ENCODE results near the gene DARS1.

Gene DARS1

DNA sequence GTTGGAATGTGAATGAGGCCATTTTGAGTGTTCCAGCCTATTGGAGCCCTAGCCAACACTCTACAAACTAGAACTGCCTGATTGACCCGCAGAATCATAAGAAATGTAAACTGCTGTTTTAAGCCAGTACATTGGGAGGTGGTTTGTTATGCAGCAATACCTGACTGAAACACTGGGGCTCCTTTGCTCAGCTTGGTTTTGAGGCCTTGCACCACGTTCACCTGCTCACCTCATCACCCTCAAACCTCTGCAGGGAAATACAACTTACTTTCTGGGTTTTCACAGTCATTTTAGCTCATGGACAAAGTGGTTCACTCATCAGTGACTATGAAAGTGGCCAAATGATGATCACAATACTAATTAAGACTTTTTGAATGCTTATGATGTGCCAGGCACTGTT, 10.9 kb upstream of the DARS1 start:
- Histone ChIP-seq H3K36me3 (ENCODE audit: control insufficient read depth, insufficient read depth, low read length) (no peaks in the 10 kb centered on the region), H3K4me3 (ENCODE audit: low read length) (no peak overlapping the region), H3K9me3 (ENCODE audit: control insufficient read depth, low read length) (no peaks in the 10 kb centered on the region), H3K4me1 (ENCODE audit: control insufficient read depth, insufficient read depth, low read length) (no peaks in the 10 kb centered on the region), H3K27me3 (ENCODE audit: control insufficient read depth, insufficient read depth, low read length) (no peaks in the 10 kb centered on the region), H3K9ac (ENCODE audit: low read length) (no peak overlapping the region)

DNA sequence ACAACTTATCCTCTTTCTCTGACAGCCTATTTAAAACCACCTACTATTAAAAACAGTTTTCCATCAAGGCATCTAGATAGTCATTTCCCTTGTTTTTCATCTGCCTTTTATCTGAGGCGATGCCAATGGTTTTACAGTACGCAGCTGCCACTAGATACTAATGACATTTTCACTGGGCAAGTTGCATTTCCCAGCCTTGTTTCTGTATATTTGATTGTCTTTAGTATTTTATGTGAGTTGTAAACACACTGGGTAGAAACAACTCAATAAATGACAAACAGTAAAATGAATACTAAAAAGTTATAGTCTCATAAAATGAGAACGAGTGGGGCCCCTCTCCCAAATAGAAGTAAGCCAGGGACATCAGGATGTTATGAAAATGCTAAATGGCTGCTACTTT, 8.9 kb upstream of the DARS1 start:
- H3K4me3 ChIP-seq (ENCODE audit: low read length): no peak overlapping the region
- H3K9ac ChIP-seq (ENCODE audit: low read length): no peak overlapping the region
- H3K36me3 ChIP-seq (ENCODE audit: control insufficient read depth, insufficient read depth, low read length): no peaks in the 10 kb centered on the region
- H3K4me1 ChIP-seq (ENCODE audit: control insufficient read depth, insufficient read depth, low read length): no peaks in the 10 kb centered on the region
- H3K9me3 ChIP-seq (ENCODE audit: control insufficient read depth, low read length): no peaks in the 10 kb centered on the region
- H3K27me3 ChIP-seq (ENCODE audit: control insufficient read depth, insufficient read depth, low read length): no peaks in the 10 kb centered on the region

DNA sequence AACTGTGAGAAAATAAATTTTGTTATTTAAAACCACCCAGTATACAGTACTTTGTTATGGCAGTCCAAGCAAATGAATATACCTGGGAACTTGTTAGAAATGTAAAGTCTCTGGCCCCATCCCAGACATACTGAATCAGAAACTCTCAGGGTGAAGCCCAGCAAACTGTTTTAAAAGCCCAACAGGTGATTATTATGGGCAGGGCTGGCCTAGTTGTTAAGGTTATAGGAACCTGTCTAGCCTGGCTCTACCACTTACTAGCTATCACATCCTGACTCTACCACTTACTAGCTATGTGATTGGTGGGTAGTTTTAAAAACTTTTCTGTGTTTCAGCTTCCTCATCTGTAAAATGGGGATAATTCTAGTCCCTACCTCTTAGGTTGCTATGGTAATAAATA, 8.0 kb upstream of the DARS1 start:
- Histone ChIP-seq H3K9ac (ENCODE audit: low read length) (no peak overlapping the region), H3K9me3 (ENCODE audit: control insufficient read depth, low read length) (no peaks in the 10 kb centered on the region), H3K36me3 (ENCODE audit: control insufficient read depth, insufficient read depth, low read length) (no peaks in the 10 kb centered on the region), H3K4me1 (ENCODE audit: control insufficient read depth, insufficient read depth, low read length) (no peaks in the 10 kb centered on the region), H3K4me3 (ENCODE audit: low read length) (no peak overlapping the region), H3K27me3 (ENCODE audit: control insufficient read depth, insufficient read depth, low read length) (no peaks in the 10 kb centered on the region)

DNA sequence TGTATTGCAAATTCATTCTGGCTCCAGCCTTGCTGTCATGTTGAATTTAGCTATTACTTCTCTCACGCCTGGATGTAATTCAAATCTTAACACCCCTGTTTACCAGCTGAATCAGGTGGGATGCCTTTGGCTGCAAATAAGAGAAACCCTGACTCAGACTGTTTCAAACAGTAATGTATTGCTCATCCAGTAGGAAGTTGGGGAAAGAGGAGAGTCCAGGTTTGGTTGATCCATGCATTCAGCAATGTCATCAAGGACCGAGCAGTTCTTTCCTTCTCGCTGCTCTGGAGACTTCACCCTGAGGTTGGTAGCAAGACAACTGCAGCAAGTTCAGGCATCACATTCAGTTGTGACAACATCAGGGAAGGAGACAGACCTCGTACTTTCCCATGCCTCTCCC, 6.4 kb upstream of the DARS1 start:
- no peak overlapping the region for H3K9ac ChIP-seq (ENCODE audit: low read length)
- no peaks in the 10 kb centered on the region for H3K4me1 ChIP-seq (ENCODE audit: control insufficient read depth, insufficient read depth, low read length)
- H3K4me3 ChIP-seq (ENCODE audit: low read length): no peak overlapping the region

DNA sequence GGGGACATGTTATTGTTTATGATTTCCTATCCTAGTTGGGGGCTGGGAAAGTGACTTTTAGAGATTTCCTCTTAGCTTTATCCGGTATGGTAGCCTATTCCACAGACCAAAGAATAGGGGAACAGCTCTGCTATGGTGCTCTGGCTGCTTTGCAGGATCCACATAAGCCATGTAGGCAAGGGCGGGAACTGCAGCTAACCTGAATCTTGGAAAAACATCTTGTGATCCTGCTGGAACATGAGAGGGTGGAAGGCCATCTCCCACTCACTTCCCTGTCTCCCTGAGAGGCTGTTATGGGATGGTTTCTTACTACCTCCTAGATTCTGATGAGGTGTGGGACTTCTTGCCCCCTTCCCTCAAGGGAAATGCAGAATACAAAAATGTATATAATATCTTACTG, 2.0 kb upstream of the DARS1 start:
- Histone ChIP-seq H3K4me1 (ENCODE audit: control insufficient read depth, insufficient read depth, low read length) (no peaks in the 10 kb centered on the region), H3K36me3 (ENCODE audit: control insufficient read depth, insufficient read depth, low read length) (no peaks in the 10 kb centered on the region), H3K9me3 (ENCODE audit: control insufficient read depth, low read length) (no peaks in the 10 kb centered on the region), H3K27me3 (ENCODE audit: control insufficient read depth, insufficient read depth, low read length) (no peaks in the 10 kb centered on the region), H3K4me3 (ENCODE audit: low read length) (no peak overlapping the region), H3K9ac (ENCODE audit: low read length) (no peak overlapping the region)

More for the DNA sequence above, 6.4 kb upstream of the DARS1 start:
- H3K27me3 ChIP-seq (ENCODE audit: control insufficient read depth, insufficient read depth, low read length): no peaks in the 10 kb centered on the region
- no peaks in the 10 kb centered on the region for H3K9me3 ChIP-seq (ENCODE audit: control insufficient read depth, low read length)
- no peaks in the 10 kb centered on the region for H3K36me3 ChIP-seq (ENCODE audit: control insufficient read depth, insufficient read depth, low read length)

DNA sequence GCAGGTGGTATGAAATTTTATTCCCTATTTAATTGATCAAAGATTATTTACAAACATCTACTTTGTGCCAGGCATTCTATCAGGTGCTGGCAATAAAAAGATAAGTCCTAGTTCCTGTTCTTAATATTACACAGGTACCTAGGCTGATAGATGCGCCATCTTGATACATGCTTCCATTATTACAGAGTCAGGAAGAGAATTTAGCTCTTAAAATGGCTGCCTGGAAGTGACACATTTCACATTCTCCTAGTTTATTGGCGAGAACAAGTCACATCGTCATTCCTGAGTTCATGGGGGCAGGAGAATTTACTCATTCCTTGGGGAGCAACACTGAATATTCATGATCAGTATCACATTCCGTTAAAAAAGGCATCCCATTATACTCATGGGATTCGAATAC, 1.1 kb upstream of the DARS1 start:
- no peak overlapping the region for H3K9ac ChIP-seq (ENCODE audit: low read length)
- H3K4me1 ChIP-seq (ENCODE audit: control insufficient read depth, insufficient read depth, low read length): no peaks in the 10 kb centered on the region
- H3K27me3 ChIP-seq (ENCODE audit: control insufficient read depth, insufficient read depth, low read length): no peaks in the 10 kb centered on the region
- no peaks in the 10 kb centered on the region for H3K36me3 ChIP-seq (ENCODE audit: control insufficient read depth, insufficient read depth, low read length)
- no peaks in the 10 kb centered on the region for H3K9me3 ChIP-seq (ENCODE audit: control insufficient read depth, low read length)
- no peak overlapping the region for H3K4me3 ChIP-seq (ENCODE audit: low read length)

DNA sequence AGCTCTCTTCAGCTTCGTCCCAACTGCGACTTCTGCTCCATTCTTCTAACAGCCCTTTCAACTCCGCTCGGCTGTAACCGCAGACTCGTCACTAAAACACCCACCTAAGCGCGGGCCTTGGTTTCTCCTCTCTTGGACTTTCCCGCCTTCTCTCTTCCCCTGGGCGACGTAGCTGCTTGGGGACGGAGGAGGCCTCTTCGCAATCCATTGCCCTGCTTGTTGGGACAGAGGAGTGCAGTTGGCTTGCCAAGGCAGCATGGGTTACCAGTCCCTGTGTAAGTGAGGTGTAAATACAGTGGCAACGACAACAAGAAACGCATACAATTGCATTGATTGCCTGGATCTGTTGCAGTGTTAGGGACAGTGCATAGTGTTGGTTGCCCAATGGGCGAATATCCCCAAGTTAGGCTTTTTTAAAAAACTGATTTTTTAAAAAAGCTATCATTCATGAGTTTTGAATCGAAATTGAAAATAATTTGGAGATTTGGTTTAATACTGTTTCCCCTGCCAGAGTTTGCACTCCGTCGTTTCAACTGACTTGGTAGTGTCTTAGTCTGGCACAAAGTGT, 484 bp upstream of the DARS1 start:
- no peaks in the 10 kb centered on the region for H3K9me3 ChIP-seq (ENCODE audit: control insufficient read depth, low read length)
- H3K36me3 ChIP-seq (ENCODE audit: control insufficient read depth, insufficient read depth, low read length): no peaks in the 10 kb centered on the region
- peak overlapping the region; percentile 96 for H3K9ac ChIP-seq (ENCODE audit: low read length)
- H3K4me1 ChIP-seq (ENCODE audit: control insufficient read depth, insufficient read depth, low read length): no peaks in the 10 kb centered on the region
- peak overlapping the region; percentile 97 for H3K4me3 ChIP-seq (ENCODE audit: low read length)
- no peaks in the 10 kb centered on the region for H3K27me3 ChIP-seq (ENCODE audit: control insufficient read depth, insufficient read depth, low read length)

DNA sequence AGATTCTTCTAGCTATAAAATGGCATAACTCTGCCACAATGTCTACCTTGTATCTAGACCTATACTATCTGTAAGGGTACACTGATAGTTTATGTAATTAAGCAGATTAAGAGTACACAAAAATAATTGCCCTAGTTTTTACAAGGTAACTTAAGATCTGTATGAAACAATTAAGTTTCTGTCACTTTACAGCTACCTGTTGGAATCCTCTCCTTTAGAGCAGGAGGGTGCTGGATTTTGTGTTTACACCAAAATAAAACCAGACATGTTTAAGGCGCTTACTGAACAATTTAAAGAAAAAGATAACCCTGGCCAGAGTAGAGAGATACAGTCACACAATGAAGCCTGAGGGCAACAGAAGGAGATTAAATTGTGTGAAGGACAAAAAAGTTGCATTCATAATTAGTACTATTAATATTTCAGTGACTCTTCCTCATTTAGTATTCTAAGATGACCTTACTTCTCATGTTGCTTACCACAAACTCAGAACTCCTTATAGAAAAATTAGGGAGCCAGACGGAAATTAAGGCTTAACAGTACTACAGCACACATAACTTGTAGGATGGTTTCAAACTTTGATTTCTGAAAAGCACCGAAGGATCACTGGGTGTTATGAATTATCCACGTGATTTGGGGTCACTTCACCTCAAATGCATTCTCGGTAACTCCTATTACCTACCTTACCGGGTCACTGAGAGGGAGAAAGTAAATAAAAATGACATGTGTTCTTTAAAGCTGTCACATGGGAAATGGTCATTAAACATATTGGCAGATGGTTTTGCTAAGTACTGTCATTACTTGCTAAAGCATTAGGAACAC, 1.0 kb downstream of the DARS1 start:
- H3K9ac ChIP-seq (ENCODE audit: low read length): peak overlapping the region; percentile 96
- peak overlapping the region; percentile 97 for H3K4me3 ChIP-seq (ENCODE audit: low read length)
- no peaks in the 10 kb centered on the region for H3K36me3 ChIP-seq (ENCODE audit: control insufficient read depth, insufficient read depth, low read length)
- H3K4me1 ChIP-seq (ENCODE audit: control insufficient read depth, insufficient read depth, low read length): no peaks in the 10 kb centered on the region
- no peaks in the 10 kb centered on the region for H3K27me3 ChIP-seq (ENCODE audit: control insufficient read depth, insufficient read depth, low read length)
- H3K9me3 ChIP-seq (ENCODE audit: control insufficient read depth, low read length): no peaks in the 10 kb centered on the region

DNA sequence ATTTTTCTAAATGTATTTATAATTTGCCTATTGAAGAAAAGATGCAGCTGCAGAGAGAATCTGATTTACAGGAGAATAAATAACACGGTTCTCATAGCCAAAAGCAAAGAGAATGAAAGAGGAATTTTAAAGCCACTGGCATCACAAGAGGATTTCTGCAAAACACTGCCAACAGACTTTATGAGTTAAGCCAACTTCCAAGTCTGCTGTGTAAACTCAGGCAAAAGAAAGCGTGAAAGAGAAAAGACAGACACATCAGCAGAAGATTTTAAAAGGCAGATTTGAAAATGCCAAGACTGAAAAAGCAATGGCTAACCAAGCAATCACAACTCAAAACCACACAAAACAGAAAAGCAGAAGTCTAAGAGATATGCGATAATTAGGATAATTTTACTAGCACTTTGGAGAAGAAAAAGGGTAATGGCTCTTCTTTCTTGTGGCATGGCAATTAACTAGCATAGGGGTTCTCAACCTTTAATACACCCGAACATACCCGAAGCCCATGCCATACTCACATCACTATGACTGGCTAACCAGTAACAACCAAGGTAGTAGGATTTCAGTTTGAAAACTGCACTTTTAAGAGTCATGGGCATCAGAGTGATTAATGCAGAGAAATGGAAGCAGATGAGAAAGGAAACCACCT, 4.9 kb downstream of the DARS1 start:
- Histone ChIP-seq H3K36me3 (ENCODE audit: control insufficient read depth, insufficient read depth, low read length) (no peaks in the 10 kb centered on the region), H3K4me3 (ENCODE audit: low read length) (no peak overlapping the region), H3K9ac (ENCODE audit: low read length) (no peak overlapping the region), H3K27me3 (ENCODE audit: control insufficient read depth, insufficient read depth, low read length) (no peaks in the 10 kb centered on the region), H3K9me3 (ENCODE audit: control insufficient read depth, low read length) (no peaks in the 10 kb centered on the region), H3K4me1 (ENCODE audit: control insufficient read depth, insufficient read depth, low read length) (no peaks in the 10 kb centered on the region)

DNA sequence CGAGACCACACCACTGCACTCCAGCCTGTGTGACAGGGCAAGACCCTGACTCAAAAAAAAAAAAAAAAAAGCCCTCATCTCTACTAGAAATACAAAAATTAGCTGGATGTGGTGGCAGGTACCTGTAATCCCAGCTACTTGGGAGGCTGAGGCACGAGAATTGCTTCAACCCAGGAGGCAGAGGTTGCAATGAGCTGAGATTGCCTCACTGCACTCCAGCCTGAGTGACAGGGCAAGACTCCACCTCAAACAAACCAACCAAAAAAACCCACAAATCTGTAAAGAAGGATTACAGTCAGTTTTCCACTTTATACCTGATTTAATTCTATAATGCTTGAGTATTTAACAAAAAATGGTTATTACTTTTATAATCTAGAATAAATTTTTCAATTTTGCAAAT, 9.7 kb downstream of the DARS1 start:
- Histone ChIP-seq H3K9ac (ENCODE audit: low read length) (no peak overlapping the region), H3K4me3 (ENCODE audit: low read length) (no peak overlapping the region), H3K27me3 (ENCODE audit: control insufficient read depth, insufficient read depth, low read length) (no peaks in the 10 kb centered on the region), H3K36me3 (ENCODE audit: control insufficient read depth, insufficient read depth, low read length) (no peaks in the 10 kb centered on the region), H3K4me1 (ENCODE audit: control insufficient read depth, insufficient read depth, low read length) (no peaks in the 10 kb centered on the region), H3K9me3 (ENCODE audit: control insufficient read depth, low read length) (no peaks in the 10 kb centered on the region)

DNA sequence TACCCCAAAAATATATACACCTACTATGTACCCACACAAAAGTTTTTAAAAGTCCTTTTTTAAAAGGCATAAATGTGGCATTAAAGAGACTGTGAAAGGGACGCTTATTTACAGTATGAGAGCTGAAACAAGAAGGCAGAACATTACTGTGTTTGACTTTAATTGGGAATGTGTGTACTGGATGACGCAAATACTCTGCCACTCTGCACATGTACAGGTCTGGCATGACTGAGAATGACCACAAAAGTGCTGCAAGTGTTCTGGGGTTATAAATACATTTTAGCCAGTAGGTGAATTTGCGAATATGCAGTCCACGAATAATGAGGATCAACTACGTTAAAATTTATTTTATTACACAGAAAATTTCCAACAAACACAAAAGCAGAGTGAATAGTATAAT, 11.4 kb downstream of the DARS1 start:
- no peaks in the 10 kb centered on the region for H3K4me1 ChIP-seq (ENCODE audit: control insufficient read depth, insufficient read depth, low read length)
- no peaks in the 10 kb centered on the region for H3K36me3 ChIP-seq (ENCODE audit: control insufficient read depth, insufficient read depth, low read length)
- no peak overlapping the region for H3K4me3 ChIP-seq (ENCODE audit: low read length)

DNA sequence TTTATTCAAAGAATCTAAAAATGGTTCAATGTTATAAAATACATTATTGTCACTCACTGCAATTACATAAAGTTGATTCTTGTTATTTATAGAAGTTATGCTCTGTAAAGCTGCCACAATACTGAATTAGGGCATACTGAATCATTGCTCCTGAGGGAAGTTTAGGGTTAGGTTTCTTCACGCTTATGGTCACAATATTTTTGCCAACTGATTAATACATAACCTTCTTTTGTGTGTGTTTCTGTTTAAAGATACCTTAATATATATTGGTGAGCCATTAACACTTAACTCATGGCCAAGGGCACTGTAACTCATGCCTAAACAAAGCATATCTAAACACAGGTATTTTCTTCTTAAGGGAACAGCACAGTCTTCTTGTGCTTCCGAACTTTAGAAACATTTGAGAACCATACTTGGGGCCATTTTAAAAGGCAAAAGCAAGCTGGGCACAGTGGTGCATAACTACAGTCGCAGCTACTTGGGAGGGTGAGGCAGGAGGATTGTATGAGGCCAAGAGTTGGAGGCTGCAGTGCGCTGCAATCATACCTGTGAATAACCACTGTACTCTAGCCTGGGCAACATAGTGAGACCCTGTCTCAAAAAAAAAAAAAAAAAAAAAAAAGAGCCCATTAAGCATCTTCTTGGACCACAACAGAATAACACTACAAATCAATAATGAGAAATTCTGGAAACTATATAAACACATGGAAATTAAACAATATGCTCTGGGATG, 15.6 kb downstream of the DARS1 start:
- no peak overlapping the region for H3K9ac ChIP-seq (ENCODE audit: low read length)
- H3K27me3 ChIP-seq (ENCODE audit: control insufficient read depth, insufficient read depth, low read length): no peaks in the 10 kb centered on the region
- no peaks in the 10 kb centered on the region for H3K4me1 ChIP-seq (ENCODE audit: control insufficient read depth, insufficient read depth, low read length)
- no peaks in the 10 kb centered on the region for H3K36me3 ChIP-seq (ENCODE audit: control insufficient read depth, insufficient read depth, low read length)
- no peak overlapping the region for H3K4me3 ChIP-seq (ENCODE audit: low read length)
- no peaks in the 10 kb centered on the region for H3K9me3 ChIP-seq (ENCODE audit: control insufficient read depth, low read length)

More for the DNA sequence above, 11.4 kb downstream of the DARS1 start:
- Histone ChIP-seq H3K9ac (ENCODE audit: low read length) (no peak overlapping the region), H3K27me3 (ENCODE audit: control insufficient read depth, insufficient read depth, low read length) (no peaks in the 10 kb centered on the region), H3K9me3 (ENCODE audit: control insufficient read depth, low read length) (no peaks in the 10 kb centered on the region)
